UCSD-AML1 (cell line): ENCODE measurements around the gene TSPAN9.

Experiments used
- DNase-seq: peaks from one replicate; lab custom pipeline; 2025; ENCODE audit not compliant: unreplicated experiment; lab: John Stamatoyannopoulos, UW

TSPAN9 gene

GRCh38 chr12:3184485-3184884 lies 107.3 kb downstream of the TSPAN9 start:
- DNase-seq = no peak

- DNase-seq = no peak
Observed at GRCh38 chr12:3185260-3185870, 108.2 kb downstream of the TSPAN9 start.

GRCh38 chr12:3186546-3187215 lies 109.5 kb downstream of the TSPAN9 start:
- no peak for DNase-seq

GRCh38 chr12:3187846-3188770 lies 110.9 kb downstream of the TSPAN9 start:
- DNase-seq = no peak

- DNase-seq = no peak
Observed at GRCh38 chr12:3189282-3189681, 112.1 kb downstream of the TSPAN9 start.

- DNase-seq = no peak
Observed at GRCh38 chr12:3190101-3190500, 112.9 kb downstream of the TSPAN9 start.

GRCh38 chr12:3191450-3191849 lies 114.3 kb downstream of the TSPAN9 start:
- no peak for DNase-seq

- DNase-seq = no peak
Observed at GRCh38 chr12:3192221-3192620, 115.0 kb downstream of the TSPAN9 start.

GRCh38 chr12:3193131-3193530 lies 116.0 kb downstream of the TSPAN9 start:
- no peak for DNase-seq

- no peak for DNase-seq
Observed at GRCh38 chr12:3193755-3194154, 116.6 kb downstream of the TSPAN9 start.

- DNase-seq = no peak
Observed at GRCh38 chr12:3195337-3195736, 118.2 kb downstream of the TSPAN9 start.

- no peak for DNase-seq
Observed at GRCh38 chr12:3195859-3196483, 118.8 kb downstream of the TSPAN9 start.

- DNase-seq = no peak
Observed at GRCh38 chr12:3196488-3196887, 119.3 kb downstream of the TSPAN9 start.

GRCh38 chr12:3197131-3197818 lies 120.1 kb downstream of the TSPAN9 start:
- DNase-seq = no peak

GRCh38 chr12:3199551-3200031 lies 122.4 kb downstream of the TSPAN9 start:
- DNase-seq = no peak

- DNase-seq = peak; percentile 63
Observed at GRCh38 chr12:3200032-3200617, 122.9 kb downstream of the TSPAN9 start.

- DNase-seq = no peak
Observed at GRCh38 chr12:3200814-3201233, 123.6 kb downstream of the TSPAN9 start.

- DNase-seq = no peak
Observed at GRCh38 chr12:3201339-3202051, 124.3 kb downstream of the TSPAN9 start.

GRCh38 chr12:3202096-3202495 lies 124.9 kb downstream of the TSPAN9 start:
- no peak for DNase-seq
